Umbilical cord (tissue), 2 donors: Measurements from ENCODE around the gene SHKBP1. TPM values are rescaled to one million over a fixed set of nuclear protein-coding genes. Genes with fewer than 3 reads are reported as not detected.
"Not testable (repeated sequence)": the region's sequence is repeated elsewhere in the genome, so short reads cannot be mapped to it uniquely, and the experiment has no call there.

ENCODE experiments used
- DNase-seq: peaks from one replicate; pipeline ENCODE4 v3.0.0-alpha.2; 2015; ENCODE audit warnings: low spot score
- total RNA-seq: library from RNA; depleted of rRNA; stranded (reverse); fragments of >200 nt; gene quantifications from one replicate; pipeline ENCODE4 v1.2.3, GENCODE V29; 2014; ENCODE audit warnings: low replicate concordance; ENCODE audit not compliant: insufficient read depth

SHKBP1 gene
- total RNA-seq, 1 donor from 2014 or later, result 6.3 TPM

DNA sequence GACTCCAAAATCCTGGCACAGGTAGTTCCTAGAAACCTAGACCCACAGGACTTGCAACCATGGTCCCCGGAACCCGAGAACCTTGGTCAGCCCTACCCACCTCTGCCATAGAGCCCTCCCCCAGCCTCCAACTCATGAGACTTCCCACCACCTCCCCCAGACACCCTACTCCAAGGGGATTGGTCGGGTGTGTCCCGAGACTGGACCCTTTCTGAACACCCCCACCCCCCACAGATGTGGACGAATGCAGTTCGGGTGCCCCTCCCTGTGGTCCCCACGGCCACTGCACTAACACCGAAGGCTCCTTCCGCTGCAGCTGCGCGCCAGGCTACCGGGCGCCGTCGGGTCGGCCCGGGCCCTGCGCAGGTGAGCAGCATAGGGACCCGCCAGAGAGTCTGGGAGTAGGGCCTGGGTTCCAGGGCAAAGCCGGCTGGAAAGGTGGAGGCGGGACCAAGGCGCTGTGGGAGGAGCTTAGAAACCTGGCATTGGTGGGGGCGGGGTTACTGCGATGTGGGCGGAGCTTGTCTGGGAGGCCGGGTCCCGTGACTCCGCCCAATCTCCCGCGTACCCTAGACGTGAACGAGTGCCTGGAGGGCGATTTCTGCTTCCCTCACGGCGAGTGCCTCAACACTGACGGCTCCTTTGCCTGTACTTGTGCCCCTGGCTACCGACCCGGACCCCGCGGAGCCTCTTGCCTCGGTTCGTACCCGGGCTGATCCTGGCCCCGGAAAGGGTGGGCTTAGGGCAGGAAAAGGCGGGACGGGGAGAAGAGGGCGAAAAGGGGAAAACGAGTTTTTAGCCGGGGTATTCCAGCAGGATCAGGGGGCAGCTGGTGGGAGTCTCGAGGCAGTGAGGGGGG, 36.4 kb downstream of the SHKBP1 start:
- DNase-seq, result peak; percentile 59

DNA sequence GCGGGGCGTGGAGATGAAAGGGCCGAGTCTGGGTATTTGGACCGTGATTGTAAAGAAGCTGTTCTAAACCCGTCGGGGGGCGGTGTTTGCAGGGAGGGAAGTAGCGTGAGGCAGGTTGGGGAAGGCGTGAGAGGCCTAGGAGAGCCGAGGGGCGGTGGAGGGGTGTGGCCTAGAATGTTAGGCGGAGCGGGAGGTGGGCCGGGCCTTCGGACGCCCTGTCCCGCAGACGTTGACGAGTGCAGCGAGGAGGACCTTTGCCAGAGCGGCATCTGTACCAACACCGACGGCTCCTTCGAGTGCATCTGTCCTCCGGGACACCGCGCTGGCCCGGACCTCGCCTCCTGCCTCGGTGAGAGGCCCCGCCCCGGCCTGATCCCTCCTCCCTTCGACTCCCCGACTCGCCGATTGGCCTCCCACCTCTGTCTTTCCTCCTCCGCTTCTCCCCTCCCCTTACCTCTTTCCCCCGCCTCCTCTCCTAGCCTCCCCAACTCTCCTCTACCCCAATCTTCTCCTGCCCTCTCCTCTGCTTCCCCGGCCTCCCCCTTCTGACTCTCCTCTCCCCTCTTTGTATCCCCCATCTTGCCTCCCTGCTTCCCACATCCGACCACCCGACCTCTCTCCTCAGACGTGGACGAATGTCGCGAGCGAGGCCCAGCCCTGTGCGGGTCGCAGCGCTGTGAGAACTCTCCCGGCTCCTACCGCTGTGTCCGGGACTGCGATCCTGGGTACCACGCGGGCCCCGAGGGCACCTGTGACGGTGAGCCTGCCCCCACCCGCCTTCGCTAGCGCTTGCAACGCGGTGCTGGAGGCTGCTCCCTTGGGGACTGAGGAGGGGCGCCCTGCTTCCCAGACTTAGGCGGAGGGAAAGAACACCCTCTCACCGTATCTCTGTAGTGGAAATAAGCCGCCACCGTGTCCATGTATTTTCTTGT, 37.3 kb downstream of the SHKBP1 start:
- peak; percentile 93 for DNase-seq

DNA sequence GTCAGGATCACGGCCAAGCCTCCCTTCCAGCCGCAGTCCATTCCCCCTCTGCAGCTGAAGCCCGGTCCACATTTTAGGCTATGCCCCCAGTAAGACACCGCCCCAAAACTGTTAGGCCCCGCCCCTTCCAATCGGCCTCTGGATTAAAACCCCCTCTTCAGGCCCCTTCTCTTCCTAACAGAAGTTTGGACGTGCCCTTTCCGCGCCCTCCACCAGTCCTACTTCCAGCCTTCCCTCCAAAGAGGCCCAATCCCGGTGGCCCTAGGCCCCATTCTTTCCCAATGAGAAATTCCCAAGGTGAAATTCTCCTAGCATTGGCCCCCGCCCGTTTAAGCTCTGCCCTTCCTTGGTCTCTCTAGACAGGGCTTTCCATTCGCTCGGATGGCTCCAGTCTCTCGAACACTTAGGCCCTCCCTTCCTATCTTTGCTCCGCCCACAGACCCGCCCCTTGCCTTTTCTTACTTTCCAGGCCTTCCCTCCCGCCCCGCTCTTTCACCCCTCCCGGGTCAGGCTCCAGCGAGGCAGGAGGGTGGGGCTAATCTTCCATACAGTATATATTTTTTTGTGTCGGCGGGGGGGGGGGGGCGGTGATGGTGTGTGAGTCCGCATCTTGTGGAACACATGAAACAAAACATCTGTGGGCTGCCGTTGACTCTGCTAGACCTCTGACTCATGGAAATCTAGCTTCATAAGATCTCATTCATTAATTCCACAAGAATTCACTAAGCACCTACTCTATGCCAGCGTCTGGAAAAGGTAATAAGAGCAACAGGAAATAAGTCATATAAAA, 38.1 kb downstream of the SHKBP1 start:
- peak; percentile 98 for DNase-seq

DNA sequence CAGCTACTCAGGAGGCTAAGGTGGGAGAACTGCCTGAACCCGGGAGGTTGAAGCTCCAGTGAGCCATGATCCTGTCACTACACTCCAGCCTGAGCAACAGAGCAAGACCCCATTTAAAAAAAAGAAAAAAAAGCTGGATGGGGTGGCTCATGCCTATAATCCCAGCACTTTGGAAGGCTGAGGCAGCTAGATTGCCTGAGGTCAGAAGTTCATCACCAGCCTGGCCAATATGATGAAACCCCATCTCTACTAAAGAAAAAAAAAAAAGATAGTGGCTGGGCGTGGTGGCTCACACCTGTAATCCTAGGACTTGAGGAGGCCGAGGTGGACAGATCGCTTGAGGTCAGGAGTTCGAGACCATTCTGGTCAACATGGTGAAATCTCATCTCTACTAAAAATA, 39.5 kb downstream of the SHKBP1 start:
- no peak for DNase-seq

DNA sequence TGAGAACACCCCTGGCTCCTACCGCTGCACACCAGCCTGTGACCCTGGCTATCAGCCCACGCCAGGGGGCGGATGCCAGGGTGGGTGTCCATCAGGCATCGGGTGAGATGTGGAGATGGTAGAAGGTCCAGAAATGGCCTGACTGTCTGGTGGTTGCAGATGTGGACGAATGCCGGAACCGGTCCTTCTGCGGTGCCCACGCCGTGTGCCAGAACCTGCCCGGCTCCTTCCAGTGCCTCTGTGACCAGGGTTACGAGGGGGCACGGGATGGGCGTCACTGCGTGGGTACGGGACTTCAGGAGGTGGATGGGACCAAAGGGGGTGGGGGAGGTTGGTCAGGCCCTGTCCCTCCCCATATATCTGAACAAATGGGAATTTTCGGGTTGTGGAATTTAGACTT, 40.3 kb downstream of the SHKBP1 start:
- DNase-seq, result no peak

DNA sequence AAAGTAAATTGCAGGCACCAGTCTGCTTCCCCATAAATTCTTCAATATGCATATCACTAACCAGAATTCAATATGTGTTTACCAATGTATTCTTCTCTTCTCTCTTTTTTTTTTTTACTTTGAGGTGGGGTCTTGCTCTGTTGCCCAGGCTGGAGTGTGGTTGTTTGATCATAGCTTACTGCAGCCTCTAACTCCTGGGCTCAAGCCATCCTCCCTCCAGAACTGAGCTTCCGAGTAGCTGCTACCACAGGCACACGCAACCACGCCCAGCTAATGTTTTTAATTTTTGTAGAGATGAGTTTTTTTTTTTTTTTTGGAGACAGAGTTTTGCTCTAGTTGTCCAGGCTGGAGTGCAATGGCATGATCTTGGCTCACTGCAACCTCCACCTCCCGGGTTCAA, 41.3 kb downstream of the SHKBP1 start:
- no peak for DNase-seq

DNA sequence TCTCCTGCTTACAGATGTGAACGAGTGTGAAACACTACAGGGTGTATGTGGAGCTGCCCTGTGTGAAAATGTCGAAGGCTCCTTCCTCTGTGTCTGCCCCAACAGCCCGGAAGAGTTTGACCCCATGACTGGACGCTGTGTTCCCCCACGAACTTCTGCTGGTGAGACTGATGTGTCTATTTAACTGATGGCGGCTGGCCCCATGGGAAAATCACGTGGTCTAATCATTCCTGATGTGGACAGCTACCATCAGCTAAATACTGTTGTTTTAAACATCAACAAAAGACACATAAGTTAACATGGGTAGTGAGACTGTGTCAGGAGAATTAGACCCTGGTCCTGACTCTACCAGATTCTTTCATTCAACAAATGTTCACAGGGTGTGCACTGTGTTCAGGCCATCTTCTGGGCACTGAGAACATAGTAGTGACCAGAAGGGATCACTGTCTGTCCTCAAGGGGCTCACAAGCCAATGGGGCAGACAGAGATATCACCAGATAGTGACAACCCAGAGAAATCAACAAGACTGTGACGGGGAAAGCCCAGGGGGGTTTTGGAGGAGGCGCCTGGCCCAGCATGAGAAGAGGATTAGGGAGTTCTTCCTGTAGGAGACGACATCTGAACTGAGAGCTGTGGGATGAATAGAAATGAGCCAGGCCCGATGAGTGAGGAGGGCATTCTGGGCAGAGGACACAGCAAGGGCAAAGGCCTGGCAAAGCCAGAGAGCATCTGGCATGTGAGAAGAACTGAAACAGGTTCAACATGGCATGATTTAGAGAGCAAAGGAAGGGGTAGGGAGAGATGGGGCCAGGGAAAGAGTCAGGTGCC, 42.9 kb downstream of the SHKBP1 start:
- DNase-seq, result no peak

DNA sequence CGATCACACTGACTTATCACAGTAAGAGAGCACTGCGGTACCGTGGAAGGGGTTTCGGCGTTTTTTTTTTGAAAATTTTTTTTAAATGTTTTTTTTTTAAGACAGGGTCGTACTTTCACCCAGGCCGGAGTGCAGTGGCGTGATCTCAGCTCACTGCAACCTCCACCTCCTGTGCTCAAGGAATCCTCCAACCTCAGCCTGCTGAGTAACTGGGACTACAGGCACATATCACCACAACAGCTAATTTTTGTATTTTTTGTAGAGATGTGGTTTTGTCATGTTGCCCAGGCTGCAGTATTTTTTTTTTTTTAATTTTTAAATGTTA, 43.5 kb downstream of the SHKBP1 start:
- DNase-seq, result no peak

DNA sequence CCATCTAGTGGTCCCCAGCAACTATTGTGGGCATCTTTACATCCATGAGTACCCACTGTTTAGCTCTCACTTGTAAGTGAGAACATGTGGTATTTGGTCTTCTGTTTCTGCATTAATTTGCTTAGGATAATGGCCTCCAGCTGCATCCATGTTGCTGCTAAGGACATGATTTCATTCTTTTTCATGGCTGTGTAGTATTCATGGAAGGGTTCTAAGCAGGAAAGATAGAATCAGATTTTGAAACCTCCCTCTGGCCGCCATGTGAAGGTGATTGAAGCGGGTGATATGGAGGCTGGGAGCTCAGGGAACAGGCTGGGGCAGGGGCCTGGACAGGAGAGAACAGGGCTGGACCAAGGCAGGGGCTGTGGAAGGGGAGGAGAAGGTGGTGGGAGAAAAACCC, 44.6 kb downstream of the SHKBP1 start:
- DNase-seq, result no peak

DNA sequence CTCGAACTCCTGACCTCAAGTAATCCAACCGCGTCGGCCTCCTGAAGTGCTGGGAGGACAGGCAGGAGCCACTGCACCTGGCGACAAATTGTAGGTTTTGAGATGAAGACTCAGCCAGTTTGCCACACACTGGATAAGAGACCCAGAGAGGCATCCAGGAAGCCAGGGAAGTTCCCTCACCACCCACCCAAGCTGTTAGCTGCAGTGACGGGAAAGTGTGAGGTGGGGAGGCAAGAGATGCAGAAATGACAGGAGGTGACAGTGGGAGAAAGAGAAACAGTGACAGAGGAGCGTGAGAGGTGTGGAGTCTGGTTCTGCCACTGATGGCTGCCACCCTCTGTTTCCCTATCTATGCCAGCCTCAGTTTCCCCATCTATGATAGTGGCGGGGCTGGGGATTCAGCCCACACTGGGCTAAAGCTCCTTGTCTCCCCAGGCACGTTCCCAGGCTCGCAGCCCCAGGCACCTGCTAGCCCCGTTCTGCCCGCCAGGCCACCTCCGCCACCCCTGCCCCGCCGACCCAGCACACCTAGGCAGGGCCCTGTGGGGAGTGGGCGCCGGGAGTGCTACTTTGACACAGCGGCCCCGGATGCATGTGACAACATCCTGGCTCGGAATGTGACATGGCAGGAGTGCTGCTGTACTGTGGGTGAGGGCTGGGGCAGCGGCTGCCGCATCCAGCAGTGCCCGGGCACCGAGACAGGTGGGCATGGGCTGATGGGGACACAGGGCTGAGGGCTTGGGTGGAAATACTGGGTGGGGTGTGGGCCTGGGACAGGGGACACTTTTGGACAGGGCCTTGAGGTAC, 45.5 kb downstream of the SHKBP1 start:
- no peak for DNase-seq

DNA sequence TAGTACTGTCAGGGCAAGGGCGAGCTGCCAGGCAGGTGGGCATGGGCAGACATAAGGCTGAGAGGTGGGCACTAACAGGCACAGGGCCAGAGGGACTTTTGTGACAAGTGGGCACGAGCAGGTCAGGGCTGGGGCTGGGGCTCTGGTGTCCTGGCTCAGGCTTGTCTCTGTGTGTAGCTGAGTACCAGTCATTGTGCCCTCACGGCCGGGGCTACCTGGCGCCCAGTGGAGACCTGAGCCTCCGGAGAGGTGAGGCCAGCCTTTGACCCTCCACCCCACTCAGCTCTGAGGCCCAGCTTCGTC, 46.1 kb downstream of the SHKBP1 start:
- no peak for DNase-seq

DNA sequence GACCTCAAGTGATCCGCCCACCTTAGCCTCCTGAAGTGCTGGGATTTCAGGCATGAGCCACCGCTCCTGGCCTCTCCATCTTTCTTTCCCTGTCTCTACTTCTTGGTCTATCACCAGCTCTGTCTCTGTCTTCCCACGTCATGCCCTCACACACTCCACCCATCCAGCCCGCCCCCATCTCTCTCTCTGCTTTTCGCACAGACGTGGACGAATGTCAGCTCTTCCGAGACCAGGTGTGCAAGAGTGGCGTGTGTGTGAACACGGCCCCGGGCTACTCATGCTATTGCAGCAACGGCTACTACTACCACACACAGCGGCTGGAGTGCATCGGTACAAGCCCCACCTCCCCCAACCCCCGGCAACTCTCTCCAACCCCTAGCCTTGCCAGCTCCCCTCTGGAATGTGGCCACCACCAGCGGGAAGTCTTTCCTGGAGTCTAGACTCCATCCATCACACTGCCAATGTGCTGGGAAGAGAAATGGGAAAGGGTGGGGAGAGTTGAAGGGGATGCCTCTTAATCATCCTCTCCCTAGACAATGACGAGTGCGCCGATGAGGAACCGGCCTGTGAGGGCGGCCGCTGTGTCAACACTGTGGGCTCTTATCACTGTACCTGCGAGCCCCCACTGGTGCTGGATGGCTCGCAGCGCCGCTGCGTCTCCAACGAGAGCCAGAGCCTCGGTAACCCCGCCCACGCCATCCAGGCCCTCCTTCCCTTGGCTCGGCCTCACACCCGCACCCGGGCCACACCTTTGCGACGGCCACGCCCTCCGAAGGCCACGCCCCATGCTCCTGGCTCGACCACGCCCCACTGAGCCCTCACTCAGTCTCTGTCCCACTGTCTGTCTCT, 47.0 kb downstream of the SHKBP1 start:
- no peak for DNase-seq

DNA sequence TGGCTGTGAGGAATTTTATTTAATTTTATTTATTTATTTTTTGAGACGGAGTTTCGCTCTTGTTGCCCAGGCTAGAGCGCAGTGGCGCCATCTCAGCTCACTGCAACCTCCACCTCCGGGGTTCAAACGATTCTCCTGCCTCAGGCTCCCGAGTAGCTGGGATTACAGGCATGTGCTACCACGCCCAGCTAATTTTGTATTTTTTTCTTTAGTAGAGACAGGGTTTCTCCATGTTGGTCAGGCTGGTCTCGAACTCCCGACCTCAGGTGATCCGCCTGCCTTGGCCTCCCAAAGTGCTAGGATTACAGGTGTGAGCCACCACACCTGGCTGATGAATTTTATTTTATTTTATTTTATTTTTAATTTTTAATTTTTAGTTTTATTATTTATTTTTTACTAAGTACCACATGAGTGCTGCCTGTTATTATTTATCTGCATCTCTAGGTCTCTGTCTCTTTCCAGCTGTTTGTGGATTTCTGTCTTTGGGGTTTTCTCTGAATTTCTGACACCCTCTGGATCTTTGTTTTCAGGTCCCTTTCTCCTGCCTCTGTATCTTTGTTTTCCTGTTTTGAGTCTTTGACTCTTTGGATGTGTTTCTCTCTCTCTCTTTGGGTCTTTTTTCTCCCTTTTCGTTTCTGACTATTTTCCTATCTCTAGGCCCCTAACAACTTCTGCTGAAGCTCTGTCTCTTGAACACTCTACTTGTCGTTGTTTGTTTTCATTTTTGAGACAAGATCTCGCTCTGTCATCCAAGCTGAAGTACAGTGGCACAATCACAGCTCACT, 47.9 kb downstream of the SHKBP1 start:
- DNase-seq, result not testable (repeated sequence)

DNA sequence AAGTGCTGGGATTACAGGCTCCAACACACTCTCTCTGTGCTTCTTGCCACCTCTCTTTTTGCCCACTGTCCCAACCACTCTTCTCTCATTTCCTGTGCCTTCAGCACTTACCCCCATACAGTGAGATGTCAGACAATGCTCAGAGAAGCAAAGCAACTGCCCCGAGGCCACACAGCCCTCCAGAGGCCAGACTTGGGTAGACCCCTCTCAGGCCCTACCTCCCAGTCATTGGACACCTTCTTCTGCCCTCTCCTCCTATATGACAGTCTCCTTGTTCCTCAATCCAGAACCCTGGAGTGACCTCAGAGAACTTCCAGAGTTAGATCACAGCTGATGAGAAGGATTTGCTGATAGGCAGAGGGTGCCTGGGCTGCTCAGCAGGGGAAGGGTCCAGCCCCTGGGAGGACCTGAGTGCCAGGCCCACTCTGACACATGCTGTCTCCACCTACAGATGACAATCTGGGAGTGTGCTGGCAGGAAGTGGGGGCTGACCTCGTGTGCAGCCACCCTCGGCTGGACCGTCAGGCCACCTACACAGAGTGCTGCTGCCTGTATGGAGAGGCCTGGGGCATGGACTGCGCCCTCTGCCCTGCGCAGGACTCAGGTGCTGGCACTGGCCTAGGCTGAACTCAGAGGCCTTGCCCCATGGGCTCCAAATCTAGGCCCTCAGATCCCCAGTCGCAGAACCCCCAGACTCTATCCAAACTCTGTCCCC, 48.9 kb downstream of the SHKBP1 start:
- DNase-seq, result no peak

DNA sequence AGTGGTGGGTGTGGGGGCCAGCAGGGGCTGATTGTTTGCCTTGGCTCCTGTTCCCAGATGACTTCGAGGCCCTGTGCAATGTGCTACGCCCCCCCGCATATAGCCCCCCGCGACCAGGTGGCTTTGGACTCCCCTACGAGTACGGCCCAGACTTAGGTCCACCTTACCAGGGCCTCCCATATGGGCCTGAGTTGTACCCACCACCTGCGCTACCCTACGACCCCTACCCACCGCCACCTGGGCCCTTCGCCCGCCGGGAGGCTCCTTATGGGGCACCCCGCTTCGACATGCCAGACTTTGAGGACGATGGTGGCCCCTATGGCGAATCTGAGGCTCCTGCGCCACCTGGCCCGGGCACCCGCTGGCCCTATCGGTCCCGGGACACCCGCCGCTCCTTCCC, 50.2 kb downstream of the SHKBP1 start:
- no peak for DNase-seq

DNA sequence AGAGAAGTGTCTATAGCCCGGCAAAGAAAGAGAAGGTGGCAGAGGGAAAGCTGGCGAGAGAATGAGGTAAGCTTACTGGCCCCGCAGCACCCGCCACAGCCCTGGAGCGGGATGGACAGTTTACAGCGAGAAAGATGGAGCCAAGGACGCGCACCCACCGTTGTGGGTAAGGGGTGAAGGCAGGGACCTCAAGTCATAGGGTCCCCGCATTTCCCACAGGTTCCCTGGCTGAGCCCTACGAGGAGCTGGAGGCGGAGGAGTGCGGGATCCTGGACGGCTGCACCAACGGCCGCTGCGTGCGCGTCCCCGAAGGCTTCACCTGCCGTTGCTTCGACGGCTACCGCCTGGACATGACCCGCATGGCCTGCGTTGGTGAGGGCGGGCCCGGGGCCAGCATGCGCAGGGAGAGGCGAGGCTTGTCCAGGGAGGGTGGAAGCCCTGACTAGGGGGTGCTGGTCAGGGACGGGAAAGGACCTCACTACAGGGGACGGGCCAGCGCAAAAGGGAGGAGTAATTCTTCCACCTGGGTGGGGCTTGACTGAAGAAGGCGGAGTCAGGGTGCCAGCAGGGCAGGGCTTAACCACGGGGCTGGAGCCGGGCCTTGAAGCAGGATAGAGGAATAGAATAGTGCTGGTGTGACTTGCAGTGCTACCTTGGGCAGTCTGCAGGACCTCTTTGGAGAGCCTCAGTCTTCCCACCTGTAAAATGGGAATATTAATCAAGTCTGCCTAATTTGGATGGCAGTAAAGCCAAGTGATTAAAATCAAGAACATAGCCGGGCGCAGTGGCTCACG, 51.0 kb downstream of the SHKBP1 start:
- no peak for DNase-seq

DNA sequence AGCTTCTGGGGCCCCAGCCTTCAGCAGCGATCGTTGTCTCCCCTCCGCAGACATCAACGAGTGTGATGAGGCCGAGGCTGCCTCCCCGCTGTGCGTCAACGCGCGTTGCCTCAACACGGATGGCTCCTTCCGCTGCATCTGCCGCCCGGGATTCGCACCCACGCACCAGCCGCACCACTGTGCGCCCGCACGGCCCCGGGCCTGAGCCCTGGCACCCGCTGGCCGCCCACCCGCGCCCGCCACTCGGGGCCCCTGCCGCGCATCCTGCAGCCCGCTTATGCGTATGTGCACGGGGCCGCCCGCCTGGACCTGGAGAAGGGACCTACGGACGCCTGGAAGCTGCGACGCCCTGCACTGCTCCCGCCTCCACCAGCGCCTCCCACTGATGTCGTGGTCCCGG, 52.7 kb downstream of the SHKBP1 start:
- DNase-seq, result no peak
